Esophagus muscularis mucosa (tissue), 4 donors: Measurements from ENCODE around the gene RNGTT. TPM values are rescaled to one million over a fixed set of nuclear protein-coding genes. Genes with fewer than 3 reads are reported as not detected.
"Not testable (repeated sequence)": the region's sequence is repeated elsewhere in the genome, so short reads cannot be mapped to it uniquely, and the experiment has no call there.

Source experiments
- DNase-seq: peaks from one replicate; pipeline ENCODE4 v3.0.0-alpha.2; 2017; ENCODE audit errors: extremely low spot score
- H3K27ac ChIP-seq, 4 donors: fragments of 200-600 bp; sonication (generic); replicated peaks in 1 of 4; 1 replicate in 3 of 4; 2 replicates in 1 of 4; pipeline ENCODE4 v1.5.1; 2016 to 2019; ENCODE audit warnings: mild to moderate bottlenecking in 1 of 4
- H3K27me3 ChIP-seq, 4 donors: fragments of 200-600 bp; sonication (generic); one replicate each; pipeline versions ENCODE4 v1.5.1 to v1.6.0; 2016 to 2019
- H3K36me3 ChIP-seq, 4 donors: fragments of 200-600 bp; sonication (generic); one replicate each; pipeline ENCODE4 v1.5.1; 2016 to 2019
- H3K4me1 ChIP-seq, 4 donors: fragments of 200-600 bp; sonication (generic); one replicate each; pipeline ENCODE4 v1.5.1; 2016 to 2019
- H3K4me3 ChIP-seq, 4 donors: fragments of 200-600 bp; sonication (generic); 1 replicate in 2 of 4; 2 replicates in 2 of 4; pipeline ENCODE4 v1.5.1; 2016 to 2019; ENCODE audit warnings: mild to moderate bottlenecking in 4 of 4, moderate library complexity in 1 of 4
- H3K9me3 ChIP-seq, 4 donors: fragments of 200-600 bp; sonication (generic); 1 replicate in 3 of 4; 2 replicates in 1 of 4; pipeline ENCODE4 v1.5.1; 2016 to 2019
- CTCF ChIP-seq, 3 experiments: fragments of 200-600 bp in 2 of 3; fragments of 450-650 bp in 1 of 3; sonication (generic) in 2 of 3; IDR thresholded peaks; one replicate each; pipeline ENCODE4 v1.5.1; 2017 to 2019; ENCODE audit warnings: antibody characterized with exemption in 3 of 3, mild to moderate bottlenecking in 2 of 3, moderate library complexity in 1 of 3
- EP300 ChIP-seq: sonication (generic); formaldehyde crosslinking; IDR thresholded peaks from one replicate; pipeline ENCODE4 v1.6.1; 2017; ENCODE audit warnings: antibody characterized with exemption
- POLR2A ChIP-seq: fragments of 450-650 bp; IDR thresholded peaks from one replicate; pipeline ENCODE4 v1.6.1; 2017; ENCODE audit warnings: antibody characterized with exemption, moderate library complexity, mild to moderate bottlenecking, low read depth
- POLR2AphosphoS5 ChIP-seq, 2 donors: sonication (generic); formaldehyde crosslinking; IDR thresholded peaks; one replicate each; pipeline ENCODE4 v1.6.1; 2017; ENCODE audit warnings: antibody characterized with exemption in 2 of 2
- WGBS: methylation state at CpG from one replicate; pipeline ENCODE4 v1.1.5; 2018; 5-methylcytosine and 5-hydroxymethylcytosine counted together
- intact Hi-C: fragments of 100-400 bp; cut with DNase I; formaldehyde crosslinking; loops from one replicate; pipeline ENCODE4 v1.15.1; 2023
- total RNA-seq, 4 donors: library from RNA; depleted of rRNA; stranded (reverse); fragments of >200 nt; gene quantifications; one replicate each; pipeline versions ENCODE4 v1.1.0 to v1.2.1, GENCODE V29; 2016

The RNGTT gene
- total RNA-seq, 4 donors from 2014 or later, result 10.7 to 13.9 (median 12.0) TPM

- 96% methylated on average over 4 of the region's 4 CpGs for WGBS
- intact Hi-C loops, result no loop called here
- H3K4me3 ChIP-seq, result no peak overlapping the region
- no peak overlapping the region for H3K27ac ChIP-seq
- H3K27me3 ChIP-seq, result no peaks in the 10 kb centered on the region
- H3K9me3 ChIP-seq, result peaks cover 0 to 5% (median 0%) of the 10 kb centered on the region in 4 donors
- DNase-seq, result no peak
- TF ChIP-seq CTCF (IDR thresholded peaks at IDR 0.05) (no peak), POLR2AphosphoS5 (IDR thresholded peaks at IDR 0.05) (no peak)
- no peaks in the 10 kb centered on the region for H3K4me1 ChIP-seq
- H3K36me3 ChIP-seq, result no peaks in the 10 kb centered on the region
These were observed 232.8 kb downstream of the RNGTT start for GRCh38 chr6:88730611-88731011.

GRCh38 chr6:88728756-88729155 is 234.7 kb downstream of the RNGTT start:
- no peak for DNase-seq
- no peaks in the 10 kb centered on the region for H3K4me1 ChIP-seq
- 82% methylated on average over 6 of the region's 10 CpGs for WGBS
- no peak overlapping the region for H3K27ac ChIP-seq
- intact Hi-C loops, result no loop called here
- H3K36me3 ChIP-seq, result no peaks in the 10 kb centered on the region
- H3K9me3 ChIP-seq, result peaks cover 0 to 5% (median 0%) of the 10 kb centered on the region in 4 donors
- TF ChIP-seq POLR2A (no peak), EP300 (no peak), POLR2AphosphoS5 (IDR thresholded peaks at IDR 0.05) (no peak), CTCF (IDR thresholded peaks at IDR 0.05) (no peak)
- H3K27me3 ChIP-seq, result no peaks in the 10 kb centered on the region
- H3K4me3 ChIP-seq, result no peak overlapping the region

GRCh38 chr6:88726409-88726808 is 237.0 kb downstream of the RNGTT start:
- H3K27ac ChIP-seq, H3K9me3 ChIP-seq, DNase-seq, H3K36me3 ChIP-seq, intact Hi-C loops, H3K27me3 ChIP-seq, H3K4me1 ChIP-seq, H3K4me3 ChIP-seq: not testable (repeated sequence)
- 90% methylated on average over 1 of the region's 1 CpG for WGBS

GRCh38 chr6:88725111-88725975 is 238.1 kb downstream of the RNGTT start:
- DNase-seq, result no peak
- H3K36me3 ChIP-seq, result no peaks in the 10 kb centered on the region
- no peak overlapping the region for H3K27ac ChIP-seq
- H3K9me3 ChIP-seq, result no peaks in the 10 kb centered on the region
- intact Hi-C loops, result no loop called here
- no peak overlapping the region for H3K4me3 ChIP-seq
- H3K27me3 ChIP-seq, result no peaks in the 10 kb centered on the region
- H3K4me1 ChIP-seq, result no peaks in the 10 kb centered on the region
- WGBS, result 73% methylated on average over 13 of the region's 13 CpGs
- TF ChIP-seq POLR2AphosphoS5 (IDR thresholded peaks at IDR 0.05) (no peak), EP300 (no peak), CTCF (IDR thresholded peaks at IDR 0.05) (peak in 1 of 3 experiments; percentile 14), POLR2A (no peak)

- WGBS, result 90% methylated on average over 3 of the region's 3 CpGs
These were observed 240.7 kb downstream of the RNGTT start for GRCh38 chr6:88722686-88723085.

GRCh38 chr6:88716399-88716798 is 247.0 kb downstream of the RNGTT start:
- intact Hi-C loops, H3K27me3 ChIP-seq, DNase-seq, H3K36me3 ChIP-seq, H3K27ac ChIP-seq, H3K4me1 ChIP-seq, H3K9me3 ChIP-seq, H3K4me3 ChIP-seq: not testable (repeated sequence)
- WGBS, result no CpG with 5 or more reads among the region's 1 CpG

More at GRCh38 chr6:88722686-88723085, 240.7 kb downstream of the RNGTT start:
- H3K36me3 ChIP-seq, result no peaks in the 10 kb centered on the region
- H3K4me1 ChIP-seq, result no peaks in the 10 kb centered on the region
- TF ChIP-seq EP300 (no peak), POLR2AphosphoS5 (IDR thresholded peaks at IDR 0.05) (no peak), POLR2A (no peak), CTCF (IDR thresholded peaks at IDR 0.05) (no peak)
- no peak for DNase-seq
- no peaks in the 10 kb centered on the region for H3K27me3 ChIP-seq
- no peaks in the 10 kb centered on the region for H3K9me3 ChIP-seq
- intact Hi-C loops, result no loop called here
- H3K4me3 ChIP-seq, result no peak overlapping the region
- H3K27ac ChIP-seq, result no peak overlapping the region
